Esophagus squamous epithelium (tissue), 4 donors: ENCODE measurements around the gene NARS2.

Experiments
- POLR2A ChIP-seq, 4 donors: fragments of 450-650 bp; IDR thresholded peaks; one replicate each; pipeline ENCODE4 v1.6.1; 2017; ENCODE audit warnings: antibody characterized with exemption in 4 of 4, mild to moderate bottlenecking in 4 of 4, moderate library complexity in 3 of 4
- TF ChIP-seq, protein P1 (sequence below), 6 experiments: fragments of 450-650 bp in 4 of 6; fragments of 200-600 bp in 2 of 6; sonication (generic) in 2 of 6; IDR thresholded peaks; one replicate each; pipeline ENCODE4 v1.5.1; 2016 to 2019; ENCODE audit warnings: antibody characterized with exemption in 6 of 6, mild to moderate bottlenecking in 4 of 6, moderate library complexity in 4 of 6

DNA sequence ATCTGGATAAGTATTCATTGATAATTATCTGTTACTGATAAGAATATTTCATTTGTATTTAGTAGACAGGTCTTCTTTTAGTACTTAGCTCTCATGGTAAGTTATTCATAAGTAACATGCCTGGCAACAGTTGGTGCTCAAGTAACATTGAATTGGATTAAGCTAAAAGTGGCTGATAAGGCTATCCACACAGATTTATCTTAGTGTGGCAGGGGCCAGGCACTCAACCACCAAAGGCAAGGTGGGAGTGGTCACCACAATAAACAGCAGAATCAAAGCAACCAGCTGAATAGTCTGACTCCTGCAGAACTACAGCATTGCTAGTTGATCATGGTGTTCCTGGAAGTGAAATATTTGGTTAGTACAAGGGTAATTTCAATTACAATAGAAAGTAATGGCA, 33.0 kb upstream of the NARS2 start:
- TF ChIP-seq, protein P1, sequence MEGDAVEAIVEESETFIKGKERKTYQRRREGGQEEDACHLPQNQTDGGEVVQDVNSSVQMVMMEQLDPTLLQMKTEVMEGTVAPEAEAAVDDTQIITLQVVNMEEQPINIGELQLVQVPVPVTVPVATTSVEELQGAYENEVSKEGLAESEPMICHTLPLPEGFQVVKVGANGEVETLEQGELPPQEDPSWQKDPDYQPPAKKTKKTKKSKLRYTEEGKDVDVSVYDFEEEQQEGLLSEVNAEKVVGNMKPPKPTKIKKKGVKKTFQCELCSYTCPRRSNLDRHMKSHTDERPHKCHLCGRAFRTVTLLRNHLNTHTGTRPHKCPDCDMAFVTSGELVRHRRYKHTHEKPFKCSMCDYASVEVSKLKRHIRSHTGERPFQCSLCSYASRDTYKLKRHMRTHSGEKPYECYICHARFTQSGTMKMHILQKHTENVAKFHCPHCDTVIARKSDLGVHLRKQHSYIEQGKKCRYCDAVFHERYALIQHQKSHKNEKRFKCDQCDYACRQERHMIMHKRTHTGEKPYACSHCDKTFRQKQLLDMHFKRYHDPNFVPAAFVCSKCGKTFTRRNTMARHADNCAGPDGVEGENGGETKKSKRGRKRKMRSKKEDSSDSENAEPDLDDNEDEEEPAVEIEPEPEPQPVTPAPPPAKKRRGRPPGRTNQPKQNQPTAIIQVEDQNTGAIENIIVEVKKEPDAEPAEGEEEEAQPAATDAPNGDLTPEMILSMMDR (IDR thresholded peaks at IDR 0.05): no peak
- no peak for TF ChIP-seq POLR2A (IDR thresholded peaks at IDR 0.05)
